Sigmoid colon (tissue), 7 donors: ENCODE data around the gene TSR2. TPM values are rescaled to one million over a fixed set of nuclear protein-coding genes. Genes with fewer than 3 reads are reported as not detected.

Experiments
- DNase-seq: peaks from one replicate; pipeline ENCODE4 v3.0.0-alpha.2; 2019
- H3K27ac ChIP-seq, 4 donors: fragments of 200-600 bp; sonication (generic); one replicate each; pipeline ENCODE4 v1.5.1; 2016 to 2019; ENCODE audit warnings: mild to moderate bottlenecking in 1 of 4
- H3K27me3 ChIP-seq, 3 donors: fragments of 200-600 bp; sonication (generic); one replicate each; pipeline ENCODE4 v1.5.1; 2019; ENCODE audit warnings: mild to moderate bottlenecking in 1 of 3
- H3K36me3 ChIP-seq, 4 donors: fragments of 200-600 bp; sonication (generic); one replicate each; pipeline ENCODE4 v1.5.1; 2016 to 2019
- H3K4me1 ChIP-seq, 4 donors: fragments of 200-600 bp; sonication (generic); one replicate each; pipeline ENCODE4 v1.5.1; 2017 to 2019
- H3K4me3 ChIP-seq, 4 donors: fragments of 200-600 bp; sonication (generic); one replicate each; pipeline ENCODE4 v1.5.1; 2017 to 2019; ENCODE audit warnings: mild to moderate bottlenecking in 2 of 4, moderate library complexity in 1 of 4
- H3K9me3 ChIP-seq, 4 donors: fragments of 200-600 bp in 3 of 4; sonication (generic) in 3 of 4; one replicate each; pipeline versions ENCODE4 v1.5.1 to v1.6.1; 2013 to 2019
- EP300 ChIP-seq, 4 donors: sonication (generic); formaldehyde crosslinking; IDR thresholded peaks; one replicate each; pipeline ENCODE4 v1.6.1; 2017; ENCODE audit warnings: antibody characterized with exemption in 4 of 4
- POLR2A ChIP-seq, 2 donors: fragments of 450-650 bp; IDR thresholded peaks; one replicate each; pipeline ENCODE4 v1.6.1; 2016; ENCODE audit warnings: antibody characterized with exemption in 2 of 2, mild to moderate bottlenecking in 2 of 2, moderate library complexity in 2 of 2
- POLR2AphosphoS5 ChIP-seq, 4 donors: sonication (generic); formaldehyde crosslinking; IDR thresholded peaks; one replicate each; pipeline ENCODE4 v1.6.1; 2017; ENCODE audit warnings: antibody characterized with exemption in 4 of 4
- WGBS, 2 donors: extraction: QIAGEN DNeasy Blood & Tissue Kit; methylation state at CpG; one replicate each; pipeline ENCODE4 v1.1.7; 2013; 5-methylcytosine and 5-hydroxymethylcytosine counted together
- intact Hi-C: fragments of 100-400 bp; cut with DNase I; formaldehyde crosslinking; loops from one replicate; pipeline ENCODE4 v1.15.1; 2023
- polyA plus RNA-seq, 3 donors: library from polyadenylated mRNA; stranded (reverse); fragments of 200-250 nt; gene quantifications; one replicate each; pipeline ENCODE4 v1.2.3, GENCODE V29; 2013
- total RNA-seq, 4 donors: library from RNA; depleted of rRNA; stranded (reverse); fragments of >200 nt; gene quantifications; one replicate each; pipeline ENCODE4 v1.1.0, GENCODE V29; 2016
- TF ChIP-seq, protein P1 (sequence below), 4 experiments: fragments of 450-650 bp in 3 of 4; fragments of 200-600 bp in 1 of 4; IDR thresholded peaks; one replicate each; pipeline ENCODE4 v1.5.1; 2016 to 2019; ENCODE audit warnings: antibody characterized with exemption in 4 of 4, mild to moderate bottlenecking in 3 of 4, moderate library complexity in 2 of 4
- donor health status: healthy with polysubstance abuse.
- donor health status: Bipolar disorder and iron deficiency.
- donor health status: healthy.

The TSR2 gene
- total and polyA plus RNA-seq, 7 donors, result 20.2 to 45.9 (median 29.3) TPM

DNA sequence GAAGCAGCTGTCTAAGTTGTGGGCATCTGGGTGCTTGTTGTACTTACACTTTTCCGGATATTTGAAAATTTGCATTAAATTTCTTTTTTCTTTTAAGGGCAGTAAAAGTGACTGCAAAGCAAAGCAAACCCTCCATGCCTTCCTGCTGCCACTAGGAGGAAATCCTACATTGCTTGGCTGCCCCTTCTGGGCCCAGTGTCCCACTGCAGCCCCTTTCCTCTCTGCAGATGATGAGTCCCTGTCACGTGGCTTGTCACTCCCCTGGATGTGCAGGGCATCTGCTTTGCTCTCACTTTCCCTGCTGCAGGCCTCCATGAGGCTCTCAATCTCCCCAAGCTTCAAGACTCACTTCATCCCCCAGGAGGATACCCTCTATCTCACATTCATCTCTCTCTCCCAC, 12.7 kb downstream of the TSR2 start:
- H3K27ac ChIP-seq, result no peak overlapping the region
- no peak for TF ChIP-seq POLR2A (IDR thresholded peaks at IDR 0.05)
- no peaks in the 10 kb centered on the region for H3K27me3 ChIP-seq
- peaks cover 0 to 19% (median 0%) of the 10 kb centered on the region in 4 donors for H3K36me3 ChIP-seq
- H3K4me3 ChIP-seq, result no peak overlapping the region
- H3K9me3 ChIP-seq, result no peaks in the 10 kb centered on the region
- intact Hi-C loops, result no loop called here
- WGBS, 2 donors, result 63 to 65% methylated on average over 2 of the region's 2 CpGs
- no peaks in the 10 kb centered on the region for H3K4me1 ChIP-seq
- no peak for DNase-seq

DNA sequence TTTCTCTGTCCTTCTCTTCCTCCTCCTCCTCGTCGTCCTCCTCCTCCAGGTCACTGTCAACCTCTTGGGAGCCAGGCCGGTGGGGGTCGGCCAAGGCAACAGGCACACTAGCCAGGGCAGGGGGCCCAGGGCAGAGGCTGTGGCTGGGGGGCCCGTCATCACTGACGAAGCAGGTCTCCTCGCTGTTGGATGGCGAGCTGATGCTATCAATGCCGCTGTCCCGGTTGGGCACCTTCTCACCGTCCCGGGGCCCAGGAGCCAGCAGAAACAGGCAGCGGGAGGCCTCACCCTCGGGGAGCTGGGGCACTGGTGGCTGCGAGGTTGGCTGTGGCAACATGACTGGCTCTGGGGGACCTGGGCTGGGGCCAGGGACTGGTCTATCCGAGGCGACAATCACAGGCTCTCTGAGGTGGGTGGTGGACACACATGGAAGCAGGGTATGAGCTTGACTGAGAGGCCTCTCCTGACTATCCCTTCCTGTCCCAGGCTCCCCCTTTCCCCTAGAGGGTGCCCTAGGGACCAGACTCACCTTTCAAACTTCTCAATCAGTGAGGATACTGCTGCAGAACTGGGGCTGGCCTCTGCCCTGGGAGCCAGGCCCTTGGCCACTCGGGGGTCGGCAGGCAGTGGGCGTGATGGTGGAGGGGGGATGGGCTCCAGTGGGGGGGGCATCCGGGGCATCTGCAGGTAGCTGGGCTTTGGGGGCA, 30.0 kb downstream of the TSR2 start:
- WGBS, 2 donors, result 93 to 95% methylated on average over 21 of the region's 21 CpGs
- no peaks in the 10 kb centered on the region for H3K4me1 ChIP-seq
- intact Hi-C loops, result no loop called here
- H3K9me3 ChIP-seq, result no peaks in the 10 kb centered on the region
- H3K36me3 ChIP-seq, result peaks cover 0 to 28% (median 0%) of the 10 kb centered on the region in 4 donors
- H3K27me3 ChIP-seq, result no peaks in the 10 kb centered on the region
- no peak overlapping the region for H3K27ac ChIP-seq
- no peak overlapping the region for H3K4me3 ChIP-seq
- no peak for DNase-seq
- TF ChIP-seq, protein P1, sequence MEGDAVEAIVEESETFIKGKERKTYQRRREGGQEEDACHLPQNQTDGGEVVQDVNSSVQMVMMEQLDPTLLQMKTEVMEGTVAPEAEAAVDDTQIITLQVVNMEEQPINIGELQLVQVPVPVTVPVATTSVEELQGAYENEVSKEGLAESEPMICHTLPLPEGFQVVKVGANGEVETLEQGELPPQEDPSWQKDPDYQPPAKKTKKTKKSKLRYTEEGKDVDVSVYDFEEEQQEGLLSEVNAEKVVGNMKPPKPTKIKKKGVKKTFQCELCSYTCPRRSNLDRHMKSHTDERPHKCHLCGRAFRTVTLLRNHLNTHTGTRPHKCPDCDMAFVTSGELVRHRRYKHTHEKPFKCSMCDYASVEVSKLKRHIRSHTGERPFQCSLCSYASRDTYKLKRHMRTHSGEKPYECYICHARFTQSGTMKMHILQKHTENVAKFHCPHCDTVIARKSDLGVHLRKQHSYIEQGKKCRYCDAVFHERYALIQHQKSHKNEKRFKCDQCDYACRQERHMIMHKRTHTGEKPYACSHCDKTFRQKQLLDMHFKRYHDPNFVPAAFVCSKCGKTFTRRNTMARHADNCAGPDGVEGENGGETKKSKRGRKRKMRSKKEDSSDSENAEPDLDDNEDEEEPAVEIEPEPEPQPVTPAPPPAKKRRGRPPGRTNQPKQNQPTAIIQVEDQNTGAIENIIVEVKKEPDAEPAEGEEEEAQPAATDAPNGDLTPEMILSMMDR (IDR thresholded peaks at IDR 0.05), result no peak
- TF ChIP-seq POLR2A (IDR thresholded peaks at IDR 0.05) (no peak), EP300 (IDR thresholded peaks at IDR 0.05) (no peak), POLR2AphosphoS5 (IDR thresholded peaks at IDR 0.05) (no peak)

DNA sequence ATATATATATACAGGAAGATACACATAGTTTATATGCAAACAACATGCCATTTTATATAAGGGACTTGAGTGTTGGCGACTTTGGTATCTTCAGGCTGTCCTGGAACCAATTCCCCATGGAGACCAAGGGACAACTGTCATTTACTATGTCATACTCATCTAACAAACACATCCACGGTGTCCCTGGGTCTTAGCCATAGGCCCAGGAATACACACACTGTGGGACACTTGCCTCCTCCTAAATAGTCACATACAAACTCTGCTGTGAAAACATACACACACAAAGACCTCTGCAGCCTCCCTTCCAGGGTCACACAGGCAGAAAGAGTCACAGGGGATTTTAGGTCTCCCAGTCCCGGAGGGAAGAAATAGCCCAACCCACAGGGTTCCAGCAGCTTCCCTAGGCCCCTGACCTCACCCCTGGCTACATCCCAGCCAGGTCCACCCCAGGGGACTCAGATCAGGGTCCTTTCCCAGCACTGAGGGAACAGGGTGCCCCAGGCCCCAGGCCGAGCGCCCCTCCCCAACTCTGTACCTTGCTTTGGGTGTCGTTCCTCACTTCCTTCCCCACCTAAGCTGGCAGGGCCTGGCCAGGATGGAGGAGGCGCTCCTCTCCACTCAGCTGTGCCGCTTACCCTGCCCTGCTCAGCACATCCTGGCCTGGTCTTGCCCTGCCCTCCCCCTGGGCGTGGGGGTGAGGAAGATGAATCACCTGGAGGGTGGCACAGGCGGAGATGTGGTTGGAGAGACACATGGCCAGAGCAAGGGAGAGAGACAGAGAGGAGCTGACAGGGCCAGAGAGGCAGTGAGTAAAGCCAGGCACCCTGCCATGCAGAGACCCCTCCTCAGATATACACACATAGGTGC, 34.0 kb downstream of the TSR2 start:
- no peak overlapping the region for H3K27ac ChIP-seq
- H3K36me3 ChIP-seq, result peaks cover 0 to 11% (median 0%) of the 10 kb centered on the region in 4 donors
- peaks cover 0 to 1% (median 0%) of the 10 kb centered on the region in 4 donors for H3K4me1 ChIP-seq
- TF ChIP-seq, protein P1 (IDR thresholded peaks at IDR 0.05), result no peak
- TF ChIP-seq POLR2A (IDR thresholded peaks at IDR 0.05) (no peak), POLR2AphosphoS5 (IDR thresholded peaks at IDR 0.05) (no peak), EP300 (IDR thresholded peaks at IDR 0.05) (no peak)
- no peak for DNase-seq
- H3K4me3 ChIP-seq, result no peak overlapping the region
- H3K27me3 ChIP-seq, result no peaks in the 10 kb centered on the region
- intact Hi-C loops, result no loop called here
- WGBS, 2 donors, result 86% methylated on average over 10 of the region's 10 CpGs
- no peaks in the 10 kb centered on the region for H3K9me3 ChIP-seq

DNA sequence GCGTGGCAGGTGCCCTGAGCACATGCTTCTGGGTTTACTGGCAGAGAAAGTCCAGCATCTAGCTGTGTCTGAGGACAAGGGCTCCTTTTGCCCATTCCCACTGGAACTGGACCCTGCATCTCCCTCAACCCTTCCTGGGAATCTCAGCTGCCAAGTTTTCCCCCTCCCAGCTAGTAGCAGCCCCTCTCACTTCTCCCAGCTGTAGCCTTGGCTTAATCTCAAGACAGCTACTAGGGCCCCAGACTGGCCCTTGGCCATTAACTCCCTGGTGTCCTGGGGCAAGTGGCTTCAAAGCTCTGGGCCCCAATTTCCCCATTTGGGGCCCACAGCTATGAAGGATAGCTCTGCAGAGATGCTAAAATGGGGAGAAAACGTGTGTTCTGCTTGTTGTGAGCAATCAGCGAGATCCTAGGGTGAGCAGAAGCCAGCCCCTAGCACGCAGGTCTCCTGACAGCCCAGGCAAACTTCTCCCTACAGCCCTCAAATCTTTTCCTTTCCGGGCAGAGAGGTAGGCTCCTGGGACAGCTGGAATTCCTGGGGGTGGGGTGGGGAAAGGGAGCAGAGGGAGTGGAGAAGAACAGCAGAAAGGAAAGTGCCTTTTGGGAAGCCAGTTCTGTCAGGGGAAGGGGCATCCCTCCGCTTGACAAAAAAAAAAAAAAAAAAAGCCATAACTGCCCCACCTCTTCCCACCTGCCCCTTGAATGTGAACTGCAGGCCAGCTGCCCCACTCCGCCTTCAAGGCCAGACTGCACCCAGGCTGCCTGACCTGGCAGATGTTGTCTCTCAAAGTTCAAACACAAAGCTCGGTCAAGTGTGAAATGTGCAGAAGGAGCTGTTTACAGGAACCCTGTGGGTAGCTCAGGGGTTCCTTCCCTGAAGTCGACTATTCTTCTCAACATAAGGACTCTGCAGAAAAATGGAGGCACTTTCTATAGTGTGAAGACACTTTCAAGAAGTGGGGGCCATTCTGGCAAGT, 39.2 kb downstream of the TSR2 start:
- no peaks in the 10 kb centered on the region for H3K27me3 ChIP-seq
- H3K4me3 ChIP-seq, result no peak overlapping the region
- no peaks in the 10 kb centered on the region for H3K9me3 ChIP-seq
- H3K4me1 ChIP-seq, result peaks cover 0 to 28% (median 20%) of the 10 kb centered on the region in 4 donors
- 45 to 52% methylated on average over 9 of the region's 9 CpGs for WGBS, 2 donors
- peak overlapping the region in 1 of 4 donors; percentile 20 for H3K27ac ChIP-seq
- TF ChIP-seq EP300 (IDR thresholded peaks at IDR 0.05) (no peak), POLR2A (IDR thresholded peaks at IDR 0.05) (no peak), POLR2AphosphoS5 (IDR thresholded peaks at IDR 0.05) (no peak)
- TF ChIP-seq, protein P1 (IDR thresholded peaks at IDR 0.05), result no peak
- intact Hi-C loops, result loop anchor here (5.0 kb wide), 1 partner anchor 53 kb away; the partner anchor contains the start of gene GNL3L
- DNase-seq, result no peak
- no peaks in the 10 kb centered on the region for H3K36me3 ChIP-seq
